ENCODE results near the gene CNIH1. TPM values are rescaled to one million over a fixed set of nuclear protein-coding genes. Genes with fewer than 3 reads are reported as not detected.

Gene CNIH1
- total RNA-seq, 1 donor from 2014 or later: 43.5 TPM

GRCh38 chr14:54377501-54377900 lies 63.7 kb downstream of the CNIH1 start:
- ATAC-seq (ENCODE audit: low read depth) (no peak), DNase-seq (no peak)
- H3K4me3 Mint-ChIP-seq: no peak overlapping the region
- peaks cover 3% of the 10 kb centered on the region for H3K9me3 Mint-ChIP-seq
- H3K27ac Mint-ChIP-seq: no peak overlapping the region
- POLR2A ChIA-PET: no interaction called here
- peaks cover 25% of the 10 kb centered on the region for H3K4me1 Mint-ChIP-seq
- H3K27me3 Mint-ChIP-seq: peaks cover 21% of the 10 kb centered on the region
- intact Hi-C loops (cut with micrococcal nuclease): no loop called here
- CTCF ChIA-PET: no interaction called here
- H3K36me3 Mint-ChIP-seq (ENCODE audit: low read depth): no peaks in the 10 kb centered on the region
- TF ChIP-seq CTCF (IDR thresholded peaks at IDR 0.05): no peak

- Mint-ChIP-seq H3K27me3 (peaks cover 19% of the 10 kb centered on the region), H3K4me1 (peaks cover 18% of the 10 kb centered on the region), H3K9me3 (no peaks in the 10 kb centered on the region), H3K27ac (no peak overlapping the region), H3K4me3 (no peak overlapping the region), H3K36me3 (ENCODE audit: low read depth) (no peaks in the 10 kb centered on the region)
- DNase-seq (no peak), ATAC-seq (ENCODE audit: low read depth) (no peak)
- TF ChIP-seq CTCF (IDR thresholded peaks at IDR 0.05): no peak
- POLR2A ChIA-PET: no interaction called here
- intact Hi-C loops (cut with micrococcal nuclease): no loop called here
- CTCF ChIA-PET: no interaction called here
Measured at GRCh38 chr14:54374117-54374884, 66.9 kb downstream of the CNIH1 start.

Other genes starting within 250 kb of the CNIH1 start
- gene CDKN3, start 44.4 kb downstream of the CNIH1 start, total RNA-seq: 0.91 and 1.6 TPM in 2 replicates
- 39.5 and 43.0 TPM in 2 replicates for gene GMFB, start 47.6 kb upstream of the CNIH1 start, total RNA-seq
- 11.9 and 14.1 TPM in 2 replicates for gene CGRRF1, start 68.5 kb upstream of the CNIH1 start, total RNA-seq
- gene SAMD4A, start 125.8 kb upstream of the CNIH1 start, total RNA-seq: 6.4 and 8.7 TPM in 2 replicates